ENCODE results near the gene ZKSCAN5.
"Not testable (repeated sequence)": the region's sequence is repeated elsewhere in the genome, so short reads cannot be mapped to it uniquely, and the experiment has no call there.

The ZKSCAN5 gene

GRCh38 chr7:99551767-99552463, 47.5 kb downstream of the ZKSCAN5 start, which contains the start of gene FAM200A:
Gene FAM200A (minus strand): TSS chr7:99552114. CDS start chr7:99548407, 3,707 bp downstream.
- DNase-seq (ENCODE audit: low read depth): peak; percentile 89

DNA sequence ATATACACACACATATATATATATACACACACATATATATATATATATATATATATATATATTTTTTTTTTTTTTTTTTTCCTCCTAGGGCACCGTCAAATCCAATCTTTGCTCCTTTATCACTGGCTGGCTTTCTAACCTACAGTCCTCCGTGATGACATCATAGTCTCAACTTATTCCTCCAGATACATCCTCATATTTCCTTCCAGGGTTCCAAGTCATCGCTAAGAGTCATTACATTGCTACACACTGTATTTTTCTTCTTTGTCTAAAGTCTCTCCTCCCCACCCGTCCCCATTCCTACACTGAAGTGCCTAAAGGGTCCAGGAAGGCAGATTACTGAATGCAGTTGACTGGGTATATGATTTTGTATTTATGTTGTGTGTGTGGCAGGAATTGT, 48.6 kb downstream of the ZKSCAN5 start:
- no peak for DNase-seq (ENCODE audit: low read depth)

DNA sequence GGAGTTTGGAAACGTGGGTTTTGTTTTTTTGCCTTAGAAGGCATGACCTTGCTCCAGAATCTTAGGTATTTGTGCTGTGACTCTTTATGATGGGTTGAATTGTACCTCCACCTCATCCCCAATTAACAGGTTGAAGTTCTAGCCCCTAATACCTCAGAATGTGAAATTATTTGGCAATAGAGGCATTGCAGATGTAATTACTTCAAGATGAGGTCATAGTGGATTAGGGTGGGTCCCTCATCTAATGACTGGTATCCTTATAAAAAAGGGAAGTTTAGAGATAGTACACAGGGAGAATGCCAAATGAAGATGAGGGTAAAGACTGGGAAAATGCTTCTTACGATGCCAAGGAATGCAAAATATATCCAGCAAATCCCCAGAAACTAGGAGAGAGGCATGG, 50.5 kb downstream of the ZKSCAN5 start:
- no peak for DNase-seq (ENCODE audit: low read depth)

- peak; percentile 14 for DNase-seq (ENCODE audit: low read depth)
These were observed 52.7 kb downstream of the ZKSCAN5 start for GRCh38 chr7:99557196-99557607.

DNA sequence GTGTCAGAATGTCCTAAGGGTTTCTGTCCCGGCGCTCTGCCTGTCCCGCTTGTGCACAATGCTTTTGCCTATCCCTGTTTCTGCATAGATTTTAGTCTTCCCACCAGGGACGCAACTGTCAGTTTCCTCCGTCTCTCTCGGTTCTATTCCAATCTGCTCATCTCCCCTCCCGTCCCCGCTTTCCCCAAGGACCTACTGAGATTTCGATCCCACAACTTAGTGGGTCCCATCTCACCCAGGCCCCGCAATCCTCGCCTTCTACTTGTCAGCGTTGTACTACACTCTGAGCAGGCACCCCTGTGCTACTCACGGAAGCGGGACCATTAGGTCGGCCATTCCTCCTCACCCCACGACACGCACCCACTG, 53.5 kb downstream of the ZKSCAN5 start:
- DNase-seq (ENCODE audit: low read depth): no peak

- peak; percentile 93 for DNase-seq (ENCODE audit: low read depth)
These were observed 54.1 kb downstream of the ZKSCAN5 start, which contains the start of gene ZNF655 for GRCh38 chr7:99558306-99559174. Gene ZNF655 (plus strand): TSS chr7:99558642. CDS start chr7:99560560, 1,918 bp downstream.

DNA sequence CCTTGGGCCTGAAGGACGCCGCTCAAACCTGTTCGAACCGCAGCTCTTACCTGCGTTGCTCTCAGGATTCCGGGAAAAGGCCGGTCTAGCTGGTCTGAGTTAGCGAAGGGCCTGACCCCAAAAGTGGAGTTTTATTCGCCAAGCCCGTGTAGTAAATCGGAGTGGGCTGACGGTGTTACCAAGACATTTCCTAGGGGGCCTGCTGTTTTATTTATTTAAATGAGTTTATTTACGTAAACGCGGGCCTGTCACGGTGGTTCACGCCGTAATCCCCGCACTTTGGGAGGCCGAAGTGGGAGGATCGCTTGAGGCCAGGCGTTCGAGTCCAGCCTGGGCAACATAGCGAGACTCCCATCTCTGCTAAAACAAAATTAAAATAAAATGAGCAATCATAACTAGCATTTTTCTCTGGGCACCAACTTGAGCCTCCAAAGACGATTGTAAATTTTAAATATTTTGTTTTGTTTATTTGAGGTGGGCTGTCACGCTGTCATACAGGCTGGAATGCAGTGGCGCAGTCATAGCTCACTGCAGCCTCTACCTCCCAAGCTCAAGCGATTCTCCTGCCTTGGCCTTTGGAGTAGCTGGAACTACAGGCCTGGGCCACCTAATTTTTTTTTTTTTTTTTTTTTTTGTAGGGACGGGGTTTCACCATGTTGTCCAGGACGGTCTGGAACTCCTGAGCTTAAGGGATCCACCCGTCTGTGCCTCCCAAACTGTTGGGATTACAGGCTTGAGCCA, 54.9 kb downstream of the ZKSCAN5 start:
- peak; percentile 44 for DNase-seq (ENCODE audit: low read depth)

GRCh38 chr7:99560834-99561736, 56.6 kb downstream of the ZKSCAN5 start:
- DNase-seq (ENCODE audit: low read depth): no peak

DNA sequence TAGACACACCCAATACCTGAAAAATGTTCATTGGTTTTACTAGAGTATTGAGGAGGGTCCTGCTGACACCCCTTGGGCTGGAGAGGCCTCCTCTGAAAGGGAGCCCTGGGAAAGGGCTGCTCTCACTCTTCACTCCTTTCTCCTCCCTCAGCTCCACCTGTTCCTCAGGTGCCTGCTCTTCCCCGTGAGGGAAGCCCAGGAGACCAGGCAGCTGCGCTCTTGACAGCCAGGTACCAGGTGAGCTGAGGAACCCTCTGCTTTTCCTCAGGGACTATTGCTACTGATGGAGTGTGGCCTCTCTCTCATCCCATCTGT, 57.2 kb downstream of the ZKSCAN5 start:
- DNase-seq (ENCODE audit: low read depth): no peak

GRCh38 chr7:99562114-99562784, 57.8 kb downstream of the ZKSCAN5 start:
- DNase-seq (ENCODE audit: low read depth): no peak

- peak; percentile 99 for DNase-seq (ENCODE audit: low read depth)
These were observed 58.4 kb downstream of the ZKSCAN5 start for GRCh38 chr7:99562832-99563231.

GRCh38 chr7:99563650-99564049, 59.2 kb downstream of the ZKSCAN5 start:
- DNase-seq (ENCODE audit: low read depth): peak; percentile 92

- not testable (repeated sequence) for DNase-seq (ENCODE audit: low read depth)
These were observed 64.3 kb downstream of the ZKSCAN5 start for GRCh38 chr7:99568770-99569169.

DNA sequence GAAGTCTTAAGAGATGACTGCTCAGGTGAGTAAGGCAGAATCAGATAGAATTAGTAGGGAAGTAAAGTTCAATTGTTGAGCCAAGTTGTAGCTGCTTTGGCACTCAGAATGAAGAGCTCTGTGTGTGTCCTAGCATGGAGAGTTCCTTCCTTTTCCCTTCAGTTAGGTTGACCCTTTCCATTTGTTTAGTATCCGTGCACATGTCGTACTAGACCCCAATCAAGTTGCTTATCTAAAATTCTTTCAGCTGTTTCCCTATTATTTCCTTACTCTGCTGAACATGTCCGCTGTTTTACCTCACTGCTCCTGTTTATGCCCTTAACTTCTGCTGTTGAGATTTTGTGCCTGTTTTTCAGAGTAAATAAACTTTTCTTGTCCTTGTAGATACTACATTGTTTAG, 67.3 kb downstream of the ZKSCAN5 start:
- no peak for DNase-seq (ENCODE audit: low read depth)

GRCh38 chr7:99573257-99573656, 68.8 kb downstream of the ZKSCAN5 start:
- DNase-seq (ENCODE audit: low read depth): no peak

DNA sequence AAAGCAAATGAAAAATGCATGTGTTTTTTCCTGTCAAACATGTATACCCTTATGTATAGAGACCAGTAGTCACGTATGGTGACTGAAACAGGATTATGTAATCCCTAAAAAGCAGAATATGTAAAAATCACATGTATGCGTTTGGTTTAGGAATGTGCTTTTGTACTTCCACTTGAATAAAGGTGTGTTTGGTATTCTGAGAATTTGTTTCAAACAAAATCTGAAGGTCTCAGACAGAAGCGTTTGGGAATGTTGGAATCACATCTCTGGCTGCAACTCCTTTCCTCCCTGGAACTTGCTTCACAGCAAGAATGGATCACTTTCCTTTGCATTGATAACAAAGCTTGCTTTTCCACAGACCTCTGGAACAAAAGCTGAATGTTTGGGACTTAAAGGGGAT, 71.8 kb downstream of the ZKSCAN5 start:
- DNase-seq (ENCODE audit: low read depth): no peak

DNA sequence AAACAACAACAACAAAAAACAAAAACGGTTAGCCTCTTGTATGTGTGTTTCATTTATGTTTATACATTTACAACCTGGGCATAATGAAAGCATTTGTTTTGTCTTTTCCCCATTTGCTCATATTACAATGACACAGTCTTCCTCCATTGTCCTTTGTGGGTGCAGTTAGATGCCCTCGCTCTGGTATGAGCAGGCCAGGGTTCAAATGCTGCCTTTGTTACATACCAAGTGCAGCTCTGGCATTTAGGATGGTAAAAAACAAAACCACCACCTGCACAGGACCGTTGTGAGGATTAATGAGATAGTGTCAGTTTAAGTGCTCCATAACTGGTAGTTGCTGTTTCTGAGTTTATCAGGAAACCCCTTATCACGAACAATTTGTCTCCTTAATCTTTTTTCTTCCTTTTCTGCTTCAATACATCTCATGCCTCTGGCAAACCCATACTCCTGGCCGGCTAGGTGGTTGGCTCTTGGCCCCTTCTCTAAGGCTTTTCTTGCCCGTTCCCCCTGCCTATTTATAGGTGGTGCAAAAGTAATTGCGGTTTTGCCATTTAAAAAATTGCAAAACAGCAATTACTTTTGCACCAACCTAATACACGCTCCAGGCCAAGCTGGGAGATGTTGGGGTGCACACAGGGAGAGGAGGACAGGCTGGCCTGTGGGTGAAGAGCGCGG, 75.0 kb downstream of the ZKSCAN5 start:
- no peak for DNase-seq (ENCODE audit: low read depth)

DNA sequence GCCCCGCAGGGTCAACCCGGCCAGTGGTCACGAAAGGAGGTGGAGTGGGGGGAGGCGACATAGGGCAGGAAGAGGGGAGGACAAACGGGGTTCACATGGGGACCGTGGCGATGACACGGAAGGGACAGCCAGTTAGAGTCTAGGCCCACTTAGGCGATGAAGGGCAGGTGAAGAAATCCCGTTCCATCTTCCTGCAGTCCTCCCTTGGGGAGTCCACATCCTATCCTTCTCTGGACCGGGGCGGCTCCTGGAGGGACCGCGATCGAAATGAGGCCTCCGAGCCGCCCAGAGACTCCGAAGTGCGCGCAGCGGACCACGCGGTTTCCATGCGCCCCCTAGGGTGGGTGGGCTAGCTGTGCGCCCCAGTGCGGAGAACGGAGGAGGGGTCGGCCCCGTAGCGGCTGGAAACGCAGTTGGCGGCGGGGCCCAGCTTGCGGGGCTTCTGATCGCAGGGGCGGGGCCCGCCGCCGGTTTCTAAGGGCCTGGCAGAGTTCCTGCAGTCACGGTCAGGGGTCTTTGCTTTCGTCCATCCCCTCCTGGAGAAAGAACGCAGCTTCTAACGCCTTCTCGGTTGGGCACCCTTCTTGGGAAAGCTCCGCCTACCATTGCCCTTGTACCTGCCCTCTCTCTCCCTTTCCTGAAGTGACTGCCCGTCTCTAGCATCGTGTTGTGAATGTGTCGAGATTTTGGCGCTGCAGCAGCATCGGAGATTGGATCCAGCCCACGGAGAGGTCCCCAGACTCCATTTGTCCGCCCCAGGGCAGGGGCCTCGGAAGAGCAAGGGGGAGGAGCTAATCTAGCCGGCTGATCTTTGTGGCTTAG, 75.7 kb downstream of the ZKSCAN5 start:
- DNase-seq (ENCODE audit: low read depth): peak; percentile 44

DNA sequence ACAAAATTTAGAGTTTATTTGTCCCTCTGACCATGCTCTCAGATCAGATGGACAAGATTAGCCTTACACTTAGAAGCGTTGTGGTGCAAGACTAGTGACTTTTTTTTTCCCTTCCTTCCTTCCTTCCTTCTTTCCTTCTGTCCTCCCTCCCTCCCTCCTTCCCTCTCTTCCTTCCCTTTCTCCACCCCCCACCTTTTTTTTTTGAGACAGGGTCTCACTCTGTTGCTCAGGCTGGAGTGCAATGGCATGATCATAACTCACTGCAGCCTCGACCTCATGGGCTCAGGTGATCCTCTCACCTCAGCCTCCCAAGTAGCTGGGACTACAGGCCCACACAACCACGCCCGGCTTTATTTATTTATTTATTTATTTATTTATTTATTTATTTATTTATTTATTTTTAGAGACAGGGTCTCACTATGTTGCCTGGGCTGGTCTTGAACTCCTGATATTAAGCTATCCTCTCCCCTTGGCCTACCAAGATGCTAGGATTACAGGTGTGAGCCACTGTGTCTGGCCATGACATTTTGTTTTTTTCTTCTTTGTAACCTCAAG, 76.4 kb downstream of the ZKSCAN5 start:
- DNase-seq (ENCODE audit: low read depth): not testable (repeated sequence)

Measured in EH (cell line).